WTC11 (cell line): ENCODE measurements around the gene KIF13A. TPM values are rescaled to one million over a fixed set of nuclear protein-coding genes. Genes with fewer than 3 reads are reported as not detected.

ENCODE experiments used
- ATAC-seq: fragments of 200-7000 bp; cut with Tn5 transposase; 2 replicates; pipeline ENCODE4 v1.10.0; 2021; ENCODE audit warnings: mild to moderate bottlenecking, moderate library complexity
- CTCF ChIA-PET: fragments of 300-600 bp; sonication (Branson Sonifier 250); formaldehyde crosslinking; loops from one replicate; lab custom pipeline; 2021; ENCODE audit warnings: antibody characterized with exemption; lab: Charles Lee
- POLR2A ChIA-PET: fragments of 350-600 bp; sonication (Branson Sonifier 250); formaldehyde crosslinking; loops from one replicate; lab custom pipeline; 2021; ENCODE audit warnings: antibody characterized with exemption; lab: Charles Lee
- DNase-seq: peaks from one replicate; pipeline ENCODE4 v3.0.0; 2021; ENCODE audit warnings: low spot score
- H3K27ac Mint-ChIP-seq: 2 replicates; pipeline ENCODE4 v1.8.0; 2021; ENCODE audit warnings: mixed read lengths
- H3K27me3 Mint-ChIP-seq: 2 replicates; pipeline ENCODE4 v1.8.0; 2021; ENCODE audit warnings: low read depth, mild to moderate bottlenecking, moderate library complexity, mixed read lengths
- H3K36me3 Mint-ChIP-seq: 2 replicates; pipeline ENCODE4 v1.8.0; 2021; ENCODE audit warnings: mixed read lengths
- H3K4me1 Mint-ChIP-seq: 2 replicates; pipeline ENCODE4 v1.8.0; 2022; ENCODE audit warnings: mixed read lengths
- H3K4me3 Mint-ChIP-seq: 2 replicates; pipeline ENCODE4 v1.8.0; 2021; ENCODE audit warnings: mild to moderate bottlenecking, moderate library complexity, mixed read lengths
- H3K9me3 Mint-ChIP-seq: 2 replicates; pipeline ENCODE4 v1.8.0; 2021; ENCODE audit warnings: mixed read lengths
- ATF2 ChIP-seq: sonication (generic); formaldehyde crosslinking; IDR thresholded peaks from 2 replicates; pipeline ENCODE4 v1.8.1; 2022; ENCODE audit warnings: low read depth, missing genetic modification reagents, borderline replicate concordance
- ATF3 ChIP-seq: sonication (generic); formaldehyde crosslinking; conservative IDR thresholded peaks from 2 replicates; pipeline ENCODE4 v1.8.1; 2022; ENCODE audit warnings: mild to moderate bottlenecking, missing genetic modification reagents
- CBFB ChIP-seq: sonication (generic); formaldehyde crosslinking; IDR thresholded peaks from 2 replicates; pipeline ENCODE4 v1.8.1; 2022; ENCODE audit warnings: mild to moderate bottlenecking, low read depth, missing genetic modification reagents
- CDX4 ChIP-seq: fragments of 250-450 bp; sonication (Bioruptor Pico); IDR thresholded peaks from 2 replicates; pipeline ENCODE4 v1.9.0; 2021; ENCODE audit warnings: moderate library complexity, mild to moderate bottlenecking, inconsistent platforms, borderline replicate concordance
- EMX1 ChIP-seq: fragments of 250-450 bp; sonication (Bioruptor Pico); IDR thresholded peaks from 2 replicates; pipeline ENCODE4 v1.8.0; 2021; ENCODE audit warnings: mild to moderate bottlenecking
- ESRRA ChIP-seq: sonication (generic); formaldehyde crosslinking; IDR thresholded peaks from 2 replicates; pipeline ENCODE4 v1.8.1; 2022; ENCODE audit warnings: mild to moderate bottlenecking, missing genetic modification reagents, borderline replicate concordance
- FOXK1 ChIP-seq: sonication (generic); formaldehyde crosslinking; IDR thresholded peaks from 2 replicates; pipeline ENCODE4 v1.8.0; 2022; ENCODE audit warnings: mild to moderate bottlenecking, moderate library complexity, missing genetic modification reagents
- FOXP1 ChIP-seq: sonication (generic); formaldehyde crosslinking; IDR thresholded peaks from 2 replicates; pipeline ENCODE4 v1.8.0; 2022; ENCODE audit warnings: missing genetic modification reagents, mild to moderate bottlenecking, moderate library complexity, borderline replicate concordance
- GRHL2 ChIP-seq: fragments of 250-450 bp; sonication (Bioruptor Pico); IDR thresholded peaks from 2 replicates; pipeline ENCODE4 v1.8.0; 2022; ENCODE audit warnings: mild to moderate bottlenecking, moderate library complexity; ENCODE audit not compliant: insufficient replicate concordance, severe bottlenecking
- NFE2L1 ChIP-seq: sonication (generic); formaldehyde crosslinking; IDR thresholded peaks from 2 replicates; pipeline ENCODE4 v1.8.1; 2023; ENCODE audit warnings: missing genetic modification reagents
- OVOL2 ChIP-seq: fragments of 250-450 bp; sonication (Bioruptor Pico); IDR thresholded peaks from 2 replicates; pipeline ENCODE4 v1.9.0; 2021; ENCODE audit warnings: mild to moderate bottlenecking, borderline replicate concordance
- RELA ChIP-seq: sonication (generic); formaldehyde crosslinking; IDR thresholded peaks from 2 replicates; pipeline ENCODE4 v1.8.1; 2022; ENCODE audit warnings: missing genetic modification reagents, mild to moderate bottlenecking, borderline replicate concordance
- TEAD4 ChIP-seq: sonication (generic); formaldehyde crosslinking; IDR thresholded peaks from 2 replicates; pipeline ENCODE4 v1.8.0; 2022; ENCODE audit warnings: mild to moderate bottlenecking, missing genetic modification reagents
- TP53 ChIP-seq: sonication (generic); formaldehyde crosslinking; IDR thresholded peaks from 2 replicates; pipeline ENCODE4 v1.8.1; 2023; ENCODE audit warnings: mild to moderate bottlenecking, missing genetic modification reagents
- USF2 ChIP-seq: sonication (generic); formaldehyde crosslinking; IDR thresholded peaks from 2 replicates; pipeline ENCODE4 v1.8.1; 2023; ENCODE audit warnings: mild to moderate bottlenecking, missing genetic modification reagents, moderate library complexity
- ZNF121 ChIP-seq: sonication (generic); formaldehyde crosslinking; IDR thresholded peaks from 2 replicates; pipeline ENCODE4 v1.8.0; 2023; ENCODE audit warnings: missing genetic modification reagents
- ZNF138 ChIP-seq: sonication (generic); formaldehyde crosslinking; conservative IDR thresholded peaks from 2 replicates; pipeline ENCODE4 v1.8.1; 2022; ENCODE audit warnings: mild to moderate bottlenecking, moderate library complexity, missing genetic modification reagents
- ZNF263 ChIP-seq: sonication (generic); formaldehyde crosslinking; IDR thresholded peaks from 2 replicates; pipeline ENCODE4 v1.8.1; 2022; ENCODE audit warnings: low read depth, mild to moderate bottlenecking, moderate library complexity, missing genetic modification reagents
- ZNF416 ChIP-seq: fragments of 250-450 bp; sonication (Bioruptor Pico); IDR thresholded peaks from 2 replicates; pipeline ENCODE4 v1.9.0; 2021; ENCODE audit warnings: mild to moderate bottlenecking, inconsistent platforms
- total RNA-seq: library from RNA; stranded (reverse); gene quantifications from 3 replicates; pipeline ENCODE4 v1.2.3, GENCODE V29; 2021
- TF ChIP-seq, protein P1 (sequence below): sonication (generic); formaldehyde crosslinking; IDR thresholded peaks from 2 replicates; pipeline ENCODE4 v1.8.0; 2022; ENCODE audit warnings: mild to moderate bottlenecking, missing genetic modification reagents
- TF ChIP-seq, protein P2 (sequence below): fragments of 250-450 bp; sonication (Bioruptor Pico); IDR thresholded peaks from 2 replicates; pipeline ENCODE4 v2.1.2; 2022; ENCODE audit warnings: mild to moderate bottlenecking, moderate library complexity
- TF ChIP-seq, protein P3 (sequence below): sonication (generic); formaldehyde crosslinking; IDR thresholded peaks from 2 replicates; pipeline ENCODE4 v1.8.1; 2022; ENCODE audit warnings: low read depth, mild to moderate bottlenecking, moderate library complexity, missing genetic modification reagents, borderline replicate concordance

KIF13A gene
- total RNA-seq, 1 experiment from 2014 or later: 32.7 TPM

- 0 out of 2 replicates have a peak, but pooled peaks cover 2% of the 10 kb centered on the region for H3K4me1 Mint-ChIP-seq
- no peaks in the 10 kb centered on the region for H3K9me3 Mint-ChIP-seq
- H3K27me3 Mint-ChIP-seq: no peaks in the 10 kb centered on the region
- no peaks in the 10 kb centered on the region for H3K36me3 Mint-ChIP-seq
- TF ChIP-seq FOXP1 (CRISPR knock-in tag): no peak
- TF ChIP-seq ZNF263 (CRISPR knock-in tag): no peak
- TF ChIP-seq ZNF121: no peak
- TF ChIP-seq, protein P1, sequence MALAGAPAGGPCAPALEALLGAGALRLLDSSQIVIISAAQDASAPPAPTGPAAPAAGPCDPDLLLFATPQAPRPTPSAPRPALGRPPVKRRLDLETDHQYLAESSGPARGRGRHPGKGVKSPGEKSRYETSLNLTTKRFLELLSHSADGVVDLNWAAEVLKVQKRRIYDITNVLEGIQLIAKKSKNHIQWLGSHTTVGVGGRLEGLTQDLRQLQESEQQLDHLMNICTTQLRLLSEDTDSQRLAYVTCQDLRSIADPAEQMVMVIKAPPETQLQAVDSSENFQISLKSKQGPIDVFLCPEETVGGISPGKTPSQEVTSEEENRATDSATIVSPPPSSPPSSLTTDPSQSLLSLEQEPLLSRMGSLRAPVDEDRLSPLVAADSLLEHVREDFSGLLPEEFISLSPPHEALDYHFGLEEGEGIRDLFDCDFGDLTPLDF (CRISPR knock-in tag): no peak
- TF ChIP-seq ATF3: no peak
- no peak for TF ChIP-seq EMX1 (CRISPR knock-in tag)
- no peak for TF ChIP-seq RELA
- TF ChIP-seq GRHL2: no peak
- POLR2A ChIA-PET: no interaction called here
- no peak for ATAC-seq
- H3K27ac Mint-ChIP-seq: no peak overlapping the region
- CTCF ChIA-PET: no interaction called here
- no peak for DNase-seq
- H3K4me3 Mint-ChIP-seq: no peak overlapping the region
Observed at GRCh38 chr6:17877895-17878440, 109.5 kb downstream of the KIF13A start.

DNA sequence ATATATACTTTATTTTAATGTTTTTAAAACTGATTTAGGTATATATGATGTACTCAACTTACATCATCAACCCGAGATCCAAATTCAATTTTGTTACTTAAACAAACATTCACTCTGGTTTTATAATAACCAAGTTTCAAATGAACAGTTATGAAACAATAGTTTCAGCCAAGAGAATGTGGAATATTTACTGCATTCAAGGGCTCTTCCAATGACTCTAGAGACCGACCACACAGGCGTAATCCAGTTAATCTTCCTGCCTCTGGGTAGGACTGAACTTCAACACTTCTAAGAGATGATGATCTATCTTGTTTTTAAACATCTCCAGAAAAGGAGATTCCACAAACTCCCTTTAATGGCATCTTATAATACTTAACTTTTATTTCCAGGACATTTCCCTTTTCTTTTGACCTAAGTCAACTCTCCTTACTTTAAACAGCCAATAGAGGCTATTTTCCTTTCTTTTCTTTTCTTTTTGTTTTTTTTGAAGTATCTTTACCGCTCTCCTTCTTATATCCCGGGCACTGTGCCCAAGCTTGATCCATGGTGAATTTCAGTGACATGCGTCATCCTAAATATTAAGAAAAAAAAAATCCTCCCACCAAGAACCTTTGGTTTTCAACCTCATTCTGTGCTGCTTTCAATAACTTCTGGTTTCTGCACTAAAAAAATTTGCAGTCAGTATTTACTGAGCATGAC lies 110.1 kb downstream of the KIF13A start:
- Mint-ChIP-seq H3K27ac (0 out of 2 replicates have a peak overlapping the region, but pooled peaks have one; percentile 13), H3K4me3 (no peak overlapping the region), H3K27me3 (no peaks in the 10 kb centered on the region), H3K36me3 (no peaks in the 10 kb centered on the region), H3K4me1 (0 out of 2 replicates have a peak, but pooled peaks cover 2% of the 10 kb centered on the region), H3K9me3 (no peaks in the 10 kb centered on the region)
- ChIA-PET POLR2A (no interaction called here), CTCF (no interaction called here)
- DNase-seq (no peak), ATAC-seq (no peak)
- TF ChIP-seq TP53 (CRISPR knock-in tag) (no peak), ATF3 (no peak), CBFB (CRISPR knock-in tag) (no peak), ZNF263 (CRISPR knock-in tag) (no peak), NFE2L1 (CRISPR knock-in tag) (no peak), ATF2 (no peak)
- TF ChIP-seq, protein P2, sequence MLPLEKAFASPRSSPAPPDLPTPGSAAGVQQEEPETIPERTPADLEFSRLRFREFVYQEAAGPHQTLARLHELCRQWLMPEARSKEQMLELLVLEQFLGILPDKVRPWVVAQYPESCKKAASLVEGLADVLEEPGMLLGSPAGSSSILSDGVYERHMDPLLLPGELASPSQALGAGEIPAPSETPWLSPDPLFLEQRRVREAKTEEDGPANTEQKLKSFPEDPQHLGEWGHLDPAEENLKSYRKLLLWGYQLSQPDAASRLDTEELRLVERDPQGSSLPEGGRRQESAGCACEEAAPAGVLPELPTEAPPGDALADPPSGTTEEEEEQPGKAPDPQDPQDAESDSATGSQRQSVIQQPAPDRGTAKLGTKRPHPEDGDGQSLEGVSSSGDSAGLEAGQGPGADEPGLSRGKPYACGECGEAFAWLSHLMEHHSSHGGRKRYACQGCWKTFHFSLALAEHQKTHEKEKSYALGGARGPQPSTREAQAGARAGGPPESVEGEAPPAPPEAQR (CRISPR knock-in tag): no peak
- TF ChIP-seq, all 79 proteins: peak for 0

- Mint-ChIP-seq H3K4me1 (peaks cover 2% of the 10 kb centered on the region; the same call in 1 of the 2 replicates), H3K27me3 (no peaks in the 10 kb centered on the region), H3K27ac (no peak overlapping the region), H3K36me3 (no peaks in the 10 kb centered on the region), H3K4me3 (no peak overlapping the region), H3K9me3 (no peaks in the 10 kb centered on the region)
- ChIA-PET CTCF (no interaction called here), POLR2A (no interaction called here)
- ATAC-seq: no peak
- DNase-seq: no peak
- TF ChIP-seq FOXK1 (CRISPR knock-in tag) (no peak), TEAD4 (no peak), CDX4 (CRISPR knock-in tag) (no peak), OVOL2 (no peak), USF2 (CRISPR knock-in tag) (no peak), ZNF138 (CRISPR knock-in tag) (no peak), GRHL2 (no peak), ESRRA (CRISPR knock-in tag) (no peak), ZNF416 (CRISPR knock-in tag) (no peak), CBFB (CRISPR knock-in tag) (no peak)
- TF ChIP-seq, protein P3, sequence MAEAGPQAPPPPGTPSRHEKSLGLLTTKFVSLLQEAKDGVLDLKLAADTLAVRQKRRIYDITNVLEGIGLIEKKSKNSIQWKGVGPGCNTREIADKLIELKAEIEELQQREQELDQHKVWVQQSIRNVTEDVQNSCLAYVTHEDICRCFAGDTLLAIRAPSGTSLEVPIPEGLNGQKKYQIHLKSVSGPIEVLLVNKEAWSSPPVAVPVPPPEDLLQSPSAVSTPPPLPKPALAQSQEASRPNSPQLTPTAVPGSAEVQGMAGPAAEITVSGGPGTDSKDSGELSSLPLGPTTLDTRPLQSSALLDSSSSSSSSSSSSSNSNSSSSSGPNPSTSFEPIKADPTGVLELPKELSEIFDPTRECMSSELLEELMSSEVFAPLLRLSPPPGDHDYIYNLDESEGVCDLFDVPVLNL: no peak
- TF ChIP-seq, protein P2 (CRISPR knock-in tag): no peak
Observed at GRCh38 chr6:17874753-17875152, 112.7 kb downstream of the KIF13A start.
